ENCODE data around the gene USP30. TPM values are rescaled to one million over a fixed set of nuclear protein-coding genes. Genes with fewer than 3 reads are reported as not detected.

USP30 gene
- total RNA-seq, 1 donor from 2014 or later = 10.5 TPM

DNA sequence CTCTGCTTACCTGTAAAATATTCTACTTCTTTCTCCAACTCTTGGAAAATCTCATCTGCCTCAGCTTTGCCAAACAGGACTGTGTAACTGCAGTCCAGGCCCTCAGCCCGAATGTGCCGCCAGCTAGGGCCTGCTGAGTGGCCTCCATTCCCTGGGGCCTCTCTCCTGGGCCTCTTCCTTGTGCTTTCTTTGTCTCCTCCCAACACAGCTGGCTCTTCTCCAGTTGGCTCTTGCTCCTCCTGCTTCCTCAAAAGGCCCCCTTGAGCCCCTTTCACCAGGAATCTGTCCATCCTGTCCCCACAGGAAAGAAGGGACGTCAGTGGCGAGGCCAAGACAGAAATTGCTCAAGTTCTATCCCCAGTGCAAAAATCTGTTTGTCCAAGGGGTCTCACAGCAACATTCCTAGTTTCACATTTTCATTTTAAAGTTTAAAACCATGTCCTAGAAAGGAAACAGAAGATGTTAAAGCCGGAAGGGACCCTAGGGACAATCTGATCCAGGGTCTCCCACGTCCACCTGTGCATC, 40.2 kb downstream of the USP30 start:
- no peak for DNase-seq (ENCODE audit: low spot score)
- Mint-ChIP-seq H3K4me1 (ENCODE audit: low read depth) (peaks cover 22% of the 10 kb centered on the region), H3K9me3 (no peaks in the 10 kb centered on the region), H3K27ac (peak overlapping the region; percentile 84), H3K36me3 (ENCODE audit: low read depth) (peaks cover 17% of the 10 kb centered on the region), H3K27me3 (ENCODE audit: insufficient read depth) (no peaks in the 10 kb centered on the region), H3K4me3 (peak overlapping the region; percentile 89)
- intact Hi-C loops (cut with micrococcal nuclease) = loop anchor here (1.0 to 2.0 kb wide), 16 partner anchors 18 to 1407 kb away; partner anchors contain the start of genes CORO1C, FICD, KCTD10 and MMAB

DNA sequence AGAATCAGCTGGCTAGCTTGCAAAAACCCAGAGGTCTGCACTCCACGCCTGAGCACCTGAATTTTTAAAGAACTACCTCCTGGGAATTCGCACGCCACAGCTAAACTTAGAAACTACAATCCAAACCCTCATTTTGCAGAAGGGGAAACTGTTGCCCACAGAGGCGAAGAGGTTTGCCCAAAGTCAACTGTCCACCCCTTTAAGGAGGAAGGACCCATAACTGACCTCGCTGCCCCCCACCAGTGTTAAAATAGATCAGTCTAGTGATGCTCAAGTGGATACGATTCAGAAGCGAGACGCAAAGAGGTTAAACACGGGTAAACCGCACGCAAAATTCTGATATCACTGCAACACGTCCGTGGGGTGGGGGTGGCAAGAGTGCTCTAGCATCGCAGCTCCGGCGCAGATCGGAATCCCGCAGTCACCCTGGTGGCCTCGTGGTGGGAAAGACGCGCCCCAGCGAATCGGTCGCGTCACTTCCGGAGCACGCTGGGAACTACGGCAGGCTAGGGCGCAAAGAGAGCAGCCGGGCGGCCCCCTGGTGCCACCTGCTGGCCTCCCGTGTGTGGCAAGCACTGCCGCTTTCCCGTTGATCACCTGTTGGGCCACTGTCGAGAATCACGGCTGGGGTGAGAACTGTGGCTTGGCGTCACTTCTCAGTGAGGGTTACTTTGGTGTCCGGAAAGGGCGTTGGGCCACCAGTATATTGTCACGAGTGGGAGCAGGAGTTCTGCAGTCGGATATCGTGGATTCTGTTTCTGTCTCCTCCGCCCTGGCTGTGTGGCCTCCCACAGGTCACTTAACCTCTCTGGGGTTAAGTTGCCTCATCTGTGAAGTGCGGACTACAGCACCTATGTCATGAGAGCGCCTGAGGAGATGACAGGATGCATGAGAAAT, 40.9 kb downstream of the USP30 start, which contains the start of gene ALKBH2:
TSS of gene ALKBH2 (minus strand) at position 451 of the 897 bp plus-strand sequence. CDS start 686 bp downstream, outside the sequence.
- peak; percentile 92 for DNase-seq (ENCODE audit: low spot score)
- H3K4me3 Mint-ChIP-seq = peak within 1 kb of the TSS; percentile 89
- H3K9me3 Mint-ChIP-seq = no peaks in the 10 kb centered on the region
- intact Hi-C loops (cut with micrococcal nuclease) = loop anchor here (1.0 to 2.0 kb wide), 16 partner anchors 18 to 1408 kb away; partner anchors contain the start of genes CORO1C, FICD, KCTD10 and MMAB
- H3K36me3 Mint-ChIP-seq (ENCODE audit: low read depth) = peaks cover 17% of the 10 kb centered on the region
- peak within 1 kb of the TSS; percentile 84 for H3K27ac Mint-ChIP-seq
- H3K4me1 Mint-ChIP-seq (ENCODE audit: low read depth) = peaks cover 22% of the 10 kb centered on the region
- no peaks in the 10 kb centered on the region for H3K27me3 Mint-ChIP-seq (ENCODE audit: insufficient read depth)

- H3K4me3 Mint-ChIP-seq = peak overlapping the region; percentile 93
- intact Hi-C loops (cut with micrococcal nuclease) = loop anchor here (1.0 to 5.0 kb wide), 4 partner anchors 14 to 615 kb away; partner anchors contain the start of gene FAM222A
- H3K27me3 Mint-ChIP-seq (ENCODE audit: insufficient read depth) = no peaks in the 10 kb centered on the region
- no peaks in the 10 kb centered on the region for H3K9me3 Mint-ChIP-seq
- H3K27ac Mint-ChIP-seq = no peak overlapping the region
- peaks cover 29% of the 10 kb centered on the region for H3K36me3 Mint-ChIP-seq (ENCODE audit: low read depth)
- H3K4me1 Mint-ChIP-seq (ENCODE audit: low read depth) = peaks cover 44% of the 10 kb centered on the region
- no peak for DNase-seq (ENCODE audit: low spot score)
These were observed 44.7 kb downstream of the USP30 start for GRCh38 chr12:109097140-109097434.

GRCh38 chr12:109097435-109098182, 45.2 kb downstream of the USP30 start, which contains the start of gene UNG:
Gene UNG (plus strand): TSS chr12:109097597. CDS start chr12:109097680, 83 bp downstream.
- Mint-ChIP-seq H3K27me3 (ENCODE audit: insufficient read depth) (no peaks in the 10 kb centered on the region), H3K4me1 (ENCODE audit: low read depth) (peaks cover 39% of the 10 kb centered on the region), H3K36me3 (ENCODE audit: low read depth) (peaks cover 26% of the 10 kb centered on the region), H3K4me3 (peak within 1 kb of the TSS; percentile 93), H3K27ac (peak within 1 kb of the TSS; percentile 90), H3K9me3 (no peaks in the 10 kb centered on the region)
- peak; percentile 94 for DNase-seq (ENCODE audit: low spot score)
- intact Hi-C loops (cut with micrococcal nuclease) = loop anchor here (1.0 to 5.0 kb wide), 7 partner anchors 14 to 615 kb away; partner anchors contain the start of genes FAM222A, SSH1 and USP30

DNA sequence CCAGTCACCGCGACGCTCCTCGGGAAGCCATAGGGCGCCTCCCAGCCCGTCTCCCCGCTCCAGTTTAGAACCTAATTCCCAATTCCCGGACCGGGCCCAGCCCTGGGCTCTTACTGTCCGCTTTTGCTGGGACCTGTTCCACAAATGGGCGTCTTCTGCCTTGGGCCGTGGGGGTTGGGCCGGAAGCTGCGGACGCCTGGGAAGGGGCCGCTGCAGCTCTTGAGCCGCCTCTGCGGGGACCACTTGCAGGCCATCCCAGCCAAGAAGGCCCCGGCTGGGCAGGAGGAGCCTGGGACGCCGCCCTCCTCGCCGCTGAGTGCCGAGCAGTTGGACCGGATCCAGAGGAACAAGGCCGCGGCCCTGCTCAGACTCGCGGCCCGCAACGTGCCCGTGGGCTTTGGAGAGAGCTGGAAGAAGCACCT, 45.8 kb downstream of the USP30 start:
- Mint-ChIP-seq H3K27ac (peak overlapping the region; percentile 90), H3K27me3 (ENCODE audit: insufficient read depth) (no peaks in the 10 kb centered on the region), H3K9me3 (no peaks in the 10 kb centered on the region), H3K36me3 (ENCODE audit: low read depth) (peaks cover 24% of the 10 kb centered on the region), H3K4me1 (ENCODE audit: low read depth) (peaks cover 33% of the 10 kb centered on the region), H3K4me3 (peak overlapping the region; percentile 93)
- DNase-seq (ENCODE audit: low spot score) = no peak
- intact Hi-C loops (cut with micrococcal nuclease) = loop anchor here (1.0 to 5.0 kb wide), 5 partner anchors 46 to 614 kb away; partner anchors contain the start of genes FAM222A, SSH1 and USP30

DNA sequence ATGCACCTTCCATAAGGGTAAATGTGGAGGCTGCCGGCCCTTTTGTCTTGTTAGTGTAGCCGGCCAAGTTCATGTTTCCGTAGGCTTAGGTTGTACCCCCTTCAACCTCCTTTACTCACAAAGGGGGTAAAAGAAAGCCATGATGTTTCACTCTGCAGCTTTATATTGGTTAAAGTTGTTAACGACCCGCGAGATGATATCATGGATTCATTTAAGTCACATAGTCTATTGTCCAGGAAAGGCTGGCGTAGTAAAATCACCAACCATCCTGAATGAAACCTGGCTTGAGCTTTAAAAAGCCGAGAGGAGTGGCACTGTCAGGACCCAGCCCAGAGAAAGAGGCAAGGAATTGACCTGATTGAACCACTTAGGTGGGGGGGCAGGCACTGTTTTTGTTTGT, 46.3 kb downstream of the USP30 start:
- Mint-ChIP-seq H3K4me3 (peak overlapping the region; percentile 93), H3K27me3 (ENCODE audit: insufficient read depth) (no peaks in the 10 kb centered on the region), H3K9me3 (no peaks in the 10 kb centered on the region), H3K27ac (peak overlapping the region; percentile 72), H3K36me3 (ENCODE audit: low read depth) (peaks cover 25% of the 10 kb centered on the region), H3K4me1 (ENCODE audit: low read depth) (peaks cover 28% of the 10 kb centered on the region)
- intact Hi-C loops (cut with micrococcal nuclease) = loop anchor here (1.0 to 5.0 kb wide), 5 partner anchors 46 to 614 kb away; partner anchors contain the start of genes FAM222A, SSH1 and USP30
- no peak for DNase-seq (ENCODE audit: low spot score)

DNA sequence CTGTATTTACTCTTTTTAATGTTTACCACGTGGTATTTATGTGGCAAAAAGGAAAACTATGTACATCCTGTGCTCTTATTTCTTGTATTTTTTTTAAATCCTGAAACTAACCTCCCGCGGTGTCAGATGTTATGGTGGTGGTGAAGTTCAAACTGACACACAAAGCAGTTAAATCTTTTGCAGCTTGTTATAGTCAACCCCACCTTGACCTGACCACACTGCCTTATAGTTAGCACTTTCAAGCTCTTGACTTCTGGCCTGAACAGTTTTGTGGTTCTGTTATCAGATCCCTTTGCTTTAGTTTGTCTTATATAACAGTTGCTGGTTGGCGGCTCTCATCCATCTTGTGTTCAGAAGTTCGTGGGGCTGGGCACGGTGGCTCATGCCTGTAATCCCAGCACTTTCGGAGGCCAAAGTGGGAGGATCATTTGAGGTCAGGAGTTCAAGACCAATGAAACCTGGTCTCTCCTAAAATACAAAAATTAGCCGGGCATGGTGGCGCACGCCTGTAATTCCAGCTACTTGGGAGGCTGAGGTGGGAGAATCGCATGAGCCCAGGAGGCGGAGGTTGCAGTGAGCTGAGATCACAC, 47.1 kb downstream of the USP30 start:
- DNase-seq (ENCODE audit: low spot score) = no peak
- Mint-ChIP-seq H3K27me3 (ENCODE audit: insufficient read depth) (no peaks in the 10 kb centered on the region), H3K27ac (peak overlapping the region; percentile 53), H3K9me3 (no peaks in the 10 kb centered on the region), H3K4me3 (peak overlapping the region; percentile 93), H3K4me1 (ENCODE audit: low read depth) (peaks cover 26% of the 10 kb centered on the region), H3K36me3 (ENCODE audit: low read depth) (peaks cover 31% of the 10 kb centered on the region)
- intact Hi-C loops (cut with micrococcal nuclease) = loop anchor here (5.0 kb wide), 2 partner anchors 482 to 613 kb away; partner anchors contain the start of gene FAM222A

GRCh38 chr12:109100741-109101140, 48.4 kb downstream of the USP30 start:
- H3K4me3 Mint-ChIP-seq = no peak overlapping the region
- intact Hi-C loops (cut with micrococcal nuclease) = no loop called here

DNA sequence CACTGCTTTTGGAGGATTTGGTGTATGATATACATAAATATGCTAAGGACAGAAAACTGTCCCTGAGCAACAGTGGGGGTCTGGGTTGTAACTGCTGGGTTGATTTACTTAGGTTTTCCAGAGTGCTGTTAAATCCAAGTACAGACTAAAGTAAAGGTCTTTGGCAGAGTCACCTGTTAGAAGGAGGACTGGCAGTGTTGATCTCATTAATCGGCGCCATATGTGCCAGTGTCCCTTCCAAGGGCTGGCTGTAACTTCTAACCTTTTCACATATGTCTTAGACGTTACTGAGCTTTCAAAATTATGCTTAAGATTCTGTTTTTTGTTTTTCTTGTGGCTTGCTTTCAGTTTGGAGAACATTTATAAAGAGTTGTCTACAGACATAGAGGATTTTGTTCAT, 50.1 kb downstream of the USP30 start:
- Mint-ChIP-seq H3K4me3 (no peak overlapping the region), H3K36me3 (ENCODE audit: low read depth) (peaks cover 42% of the 10 kb centered on the region), H3K27ac (no peak overlapping the region), H3K27me3 (ENCODE audit: insufficient read depth) (no peaks in the 10 kb centered on the region), H3K9me3 (no peaks in the 10 kb centered on the region), H3K4me1 (ENCODE audit: low read depth) (peaks cover 26% of the 10 kb centered on the region)
- intact Hi-C loops (cut with micrococcal nuclease) = no loop called here
- DNase-seq (ENCODE audit: low spot score) = no peak

More at GRCh38 chr12:109100741-109101140, 48.4 kb downstream of the USP30 start:
- Mint-ChIP-seq H3K27ac (no peak overlapping the region), H3K27me3 (ENCODE audit: insufficient read depth) (no peaks in the 10 kb centered on the region), H3K4me1 (ENCODE audit: low read depth) (peaks cover 26% of the 10 kb centered on the region), H3K36me3 (ENCODE audit: low read depth) (peaks cover 38% of the 10 kb centered on the region), H3K9me3 (no peaks in the 10 kb centered on the region)
- DNase-seq (ENCODE audit: low spot score) = no peak

DNA sequence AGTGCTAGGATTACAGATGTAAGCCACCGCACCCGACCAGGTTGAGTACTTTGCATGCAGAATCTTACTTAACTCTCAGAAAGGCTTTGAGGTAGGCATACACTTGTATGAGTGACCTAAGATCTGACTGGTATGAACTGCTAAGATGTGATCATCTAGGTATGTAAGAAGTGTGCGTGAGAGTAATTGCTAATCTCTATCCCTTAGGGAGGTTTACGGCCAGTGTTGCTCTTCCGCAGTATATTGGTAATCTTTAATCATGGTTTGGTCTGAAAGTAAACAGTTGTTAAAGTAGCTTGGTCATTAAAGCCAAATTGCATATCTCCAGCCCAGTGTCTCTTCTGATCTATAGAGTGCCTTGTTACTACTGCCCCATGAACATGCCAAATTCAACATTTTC, 52.8 kb downstream of the USP30 start:
- H3K36me3 Mint-ChIP-seq (ENCODE audit: low read depth) = peaks cover 39% of the 10 kb centered on the region
- no peak overlapping the region for H3K4me3 Mint-ChIP-seq
- no peak overlapping the region for H3K27ac Mint-ChIP-seq
- H3K4me1 Mint-ChIP-seq (ENCODE audit: low read depth) = peaks cover 7% of the 10 kb centered on the region
- H3K27me3 Mint-ChIP-seq (ENCODE audit: insufficient read depth) = no peaks in the 10 kb centered on the region
- intact Hi-C loops (cut with micrococcal nuclease) = no loop called here
- DNase-seq (ENCODE audit: low spot score) = no peak
- no peaks in the 10 kb centered on the region for H3K9me3 Mint-ChIP-seq

GRCh38 chr12:109109746-109110350, 57.5 kb downstream of the USP30 start:
- no peak for DNase-seq (ENCODE audit: low spot score)
- H3K4me3 Mint-ChIP-seq = no peak overlapping the region
- H3K4me1 Mint-ChIP-seq (ENCODE audit: low read depth) = peaks cover 15% of the 10 kb centered on the region
- intact Hi-C loops (cut with micrococcal nuclease) = loop anchor here (2.0 kb wide), 1 partner anchor 17 kb away; the partner anchor contains the start of gene ALKBH2
- no peak overlapping the region for H3K27ac Mint-ChIP-seq
- no peaks in the 10 kb centered on the region for H3K27me3 Mint-ChIP-seq (ENCODE audit: insufficient read depth)
- no peaks in the 10 kb centered on the region for H3K9me3 Mint-ChIP-seq
- peaks cover 21% of the 10 kb centered on the region for H3K36me3 Mint-ChIP-seq (ENCODE audit: low read depth)

Data from activated T-helper 1 cell treated with anti-CD3 and anti-CD28 coated beads, Interleukin-12 subunit alpha, Interleukin-12 subunit beta, Interleukin-2, Interleukin-4 antibody, amounts not matched to agents 30 ng/mL and 10 ng/mL and 1 ng/mL, durations not matched to agents 14 hours and 24 hours and 36 hours (primary cell).